Lower lobe of right lung (tissue), 2 donors: Measurements from ENCODE around the gene RIPPLY2. TPM values are rescaled to one million over a fixed set of nuclear protein-coding genes. Genes with fewer than 3 reads are reported as not detected.
A peak's percentile ranks its signal among the peaks of the same experiment; 100 is the strongest.

Experiments used
- ATAC-seq, 2 donors: fragments of 200-7000 bp; cut with Tn5 transposase; one replicate each; pipeline ENCODE4 v1.9.1; 2020 to 2022; ENCODE audit warnings: mild to moderate bottlenecking in 2 of 2, moderate library complexity in 2 of 2
- DNase-seq: peaks from one replicate; pipeline ENCODE4 v3.0.0-alpha.2; 2020
- H3K27ac ChIP-seq: fragments of 200-600 bp; one replicate; pipeline ENCODE4 v1.8.0; 2022
- H3K27me3 ChIP-seq: fragments of 200-600 bp; one replicate; pipeline ENCODE4 v1.8.0; 2022; ENCODE audit warnings: low read depth
- H3K36me3 ChIP-seq: fragments of 200-600 bp; one replicate; pipeline ENCODE4 v1.8.0; 2022; ENCODE audit warnings: mild to moderate bottlenecking
- H3K4me1 ChIP-seq: fragments of 200-600 bp; one replicate; pipeline ENCODE4 v1.8.0; 2022
- H3K4me3 ChIP-seq: fragments of 200-600 bp; one replicate; pipeline ENCODE4 v1.8.0; 2022; ENCODE audit warnings: mild to moderate bottlenecking
- H3K9me3 ChIP-seq: fragments of 200-600 bp; one replicate; pipeline ENCODE4 v1.8.0; 2022
- CTCF ChIP-seq: fragments of 200-600 bp; IDR thresholded peaks from one replicate; pipeline ENCODE4 v1.8.0; 2022; ENCODE audit warnings: antibody characterized with exemption, mild to moderate bottlenecking
- intact Hi-C: fragments of 100-400 bp; cut with DNase I; formaldehyde crosslinking; loops from one replicate; pipeline ENCODE4 v1.11.0; 2022
- total RNA-seq: library from RNA; stranded (reverse); fragmentation: NEBNext Ultra II Directional; extraction: Animal tissue kit (Norgen Biotek cat#: 25700); gene quantifications from one replicate; pipeline ENCODE4 v1.2.1, GENCODE V29; 2021
- donor health status: DM: no; HTN: yes; CAD: no; lungs with severe emphysema.

Gene RIPPLY2
- total RNA-seq, 1 donor from 2014 or later: not detected

GRCh38 chr6:83879746-83880145 is 26.6 kb downstream of the RIPPLY2 start:
- intact Hi-C loops: loop anchor here (5.0 kb wide), 1 partner anchor 333 kb away; no protein-coding TSS in a partner anchor
- no peak for DNase-seq
- Histone ChIP-seq H3K27me3 (no peaks in the 10 kb centered on the region), H3K4me3 (no peak overlapping the region), H3K9me3 (no peaks in the 10 kb centered on the region), H3K36me3 (no peaks in the 10 kb centered on the region), H3K27ac (no peak overlapping the region), H3K4me1 (peaks cover 4% of the 10 kb centered on the region)
- no peak for TF ChIP-seq CTCF
- no peak for ATAC-seq

- DNase-seq: no peak
- H3K36me3 ChIP-seq: no peaks in the 10 kb centered on the region
- H3K27ac ChIP-seq: no peak overlapping the region
- H3K4me3 ChIP-seq: no peak overlapping the region
- no peak for TF ChIP-seq CTCF
- ATAC-seq: no peak
- intact Hi-C loops: loop anchor here (5.0 kb wide), 1 partner anchor 329 kb away; no protein-coding TSS in a partner anchor
- H3K27me3 ChIP-seq: no peaks in the 10 kb centered on the region
- peaks cover 5% of the 10 kb centered on the region for H3K4me1 ChIP-seq
- no peaks in the 10 kb centered on the region for H3K9me3 ChIP-seq
Observed at GRCh38 chr6:83883240-83883639, 30.1 kb downstream of the RIPPLY2 start.

GRCh38 chr6:83884523-83884922 is 31.4 kb downstream of the RIPPLY2 start:
- Histone ChIP-seq H3K27me3 (no peaks in the 10 kb centered on the region), H3K4me3 (no peak overlapping the region), H3K27ac (no peak overlapping the region), H3K36me3 (no peaks in the 10 kb centered on the region), H3K9me3 (no peaks in the 10 kb centered on the region), H3K4me1 (peaks cover 5% of the 10 kb centered on the region)
- intact Hi-C loops: loop anchor here (5.0 kb wide), 1 partner anchor 328 kb away; no protein-coding TSS in a partner anchor
- DNase-seq (no peak), ATAC-seq (peak; percentile 38 to 70)
- TF ChIP-seq CTCF: peak; percentile 72

- DNase-seq: no peak
- intact Hi-C loops: no loop called here
- no peaks in the 10 kb centered on the region for H3K27me3 ChIP-seq
- no peak overlapping the region for H3K4me3 ChIP-seq
- no peak for TF ChIP-seq CTCF
- no peaks in the 10 kb centered on the region for H3K9me3 ChIP-seq
- H3K27ac ChIP-seq: no peak overlapping the region
- peaks cover 5% of the 10 kb centered on the region for H3K4me1 ChIP-seq
- H3K36me3 ChIP-seq: no peaks in the 10 kb centered on the region
- ATAC-seq: no peak
Observed at GRCh38 chr6:83885984-83886383, 32.8 kb downstream of the RIPPLY2 start.

- H3K4me1 ChIP-seq: peaks cover 12% of the 10 kb centered on the region
- no peak overlapping the region for H3K27ac ChIP-seq
- no peak for TF ChIP-seq CTCF
- H3K36me3 ChIP-seq: peaks cover 6% of the 10 kb centered on the region
- ATAC-seq (no peak), DNase-seq (no peak)
- no peaks in the 10 kb centered on the region for H3K27me3 ChIP-seq
- H3K4me3 ChIP-seq: no peak overlapping the region
- no peaks in the 10 kb centered on the region for H3K9me3 ChIP-seq
- intact Hi-C loops: no loop called here
Observed at GRCh38 chr6:83889621-83890020, 36.5 kb downstream of the RIPPLY2 start.

GRCh38 chr6:83890520-83890919 is 37.4 kb downstream of the RIPPLY2 start:
- no peak overlapping the region for H3K4me3 ChIP-seq
- TF ChIP-seq CTCF: no peak
- intact Hi-C loops: no loop called here
- DNase-seq: no peak
- no peak for ATAC-seq
- peaks cover 9% of the 10 kb centered on the region for H3K36me3 ChIP-seq
- no peaks in the 10 kb centered on the region for H3K9me3 ChIP-seq
- H3K4me1 ChIP-seq: peaks cover 10% of the 10 kb centered on the region
- no peak overlapping the region for H3K27ac ChIP-seq
- H3K27me3 ChIP-seq: no peaks in the 10 kb centered on the region
